Cardiac muscle cell (in vitro differentiated cells and primary cell): ENCODE results near the gene CD300A. TPM values are rescaled to one million over a fixed set of nuclear protein-coding genes. Genes with fewer than 3 reads are reported as not detected.

Source experiments
- DNase-seq, 2 donors: peaks; one replicate each; pipeline versions ENCODE4 v3.0.0 to v3.0.0-alpha.2; 2010 to 2017; ENCODE audit warnings: low read depth in 1 of 2, low spot score in 1 of 2
- H3K27ac ChIP-seq: fragments of 200-600 bp; sonication (generic); 2 replicates; pipeline ENCODE4 v1.5.1; 2016
- H3K27me3 ChIP-seq: fragments of 200-600 bp; sonication (generic); 2 replicates; pipeline ENCODE4 v1.6.0; 2016; ENCODE audit warnings: control low read depth
- H3K36me3 ChIP-seq: fragments of 200-600 bp; sonication (generic); 2 replicates; pipeline ENCODE4 v1.5.1; 2016; ENCODE audit warnings: control low read depth
- H3K4me1 ChIP-seq: fragments of 200-600 bp; sonication (generic); 2 replicates; pipeline ENCODE4 v1.8.1; 2017; ENCODE audit warnings: low read depth, mild to moderate bottlenecking, mixed run types
- H3K4me3 ChIP-seq: fragments of 200-600 bp; sonication (generic); 2 replicates; pipeline ENCODE4 v1.5.1; 2016; ENCODE audit warnings: mild to moderate bottlenecking
- H3K9me3 ChIP-seq: fragments of 200-600 bp; sonication (generic); 2 replicates; pipeline ENCODE4 v1.5.1; 2017; ENCODE audit warnings: low read depth, mild to moderate bottlenecking, control low read depth
- CTCF ChIP-seq: IDR thresholded peaks from 2 replicates; pipeline ENCODE4 v1.5.1; 2012; ENCODE audit warnings: low read depth, mild to moderate bottlenecking, low read length
- polyA plus RNA-seq: library from polyadenylated mRNA; unstranded; fragments of >200 nt; fragmentation: Nextera tagmentation; extraction: Ambion mirVana; gene quantifications from 2 replicates; pipeline ENCODE4 v1.2.1, GENCODE V29; 2016
- total RNA-seq: library from RNA; depleted of rRNA; stranded (reverse); fragments of >200 nt; gene quantifications from 2 replicates; pipeline ENCODE4 v1.2.3, GENCODE V29; 2016

CD300A gene
- total and polyA plus RNA-seq, 2 experiments from 2014 or later = 2.6 to 2.7 TPM

- no peak overlapping the region for H3K27ac ChIP-seq
- H3K36me3 ChIP-seq = no peaks in the 10 kb centered on the region
- no peak for DNase-seq
- TF ChIP-seq CTCF = no peak
- H3K9me3 ChIP-seq = no peaks in the 10 kb centered on the region
- peaks cover 7% of the 10 kb centered on the region for H3K4me1 ChIP-seq
- H3K27me3 ChIP-seq = peaks cover 6% of the 10 kb centered on the region
- no peak overlapping the region for H3K4me3 ChIP-seq
These were observed 6.8 kb upstream of the CD300A start for GRCh38 chr17:74459622-74460021.

DNA sequence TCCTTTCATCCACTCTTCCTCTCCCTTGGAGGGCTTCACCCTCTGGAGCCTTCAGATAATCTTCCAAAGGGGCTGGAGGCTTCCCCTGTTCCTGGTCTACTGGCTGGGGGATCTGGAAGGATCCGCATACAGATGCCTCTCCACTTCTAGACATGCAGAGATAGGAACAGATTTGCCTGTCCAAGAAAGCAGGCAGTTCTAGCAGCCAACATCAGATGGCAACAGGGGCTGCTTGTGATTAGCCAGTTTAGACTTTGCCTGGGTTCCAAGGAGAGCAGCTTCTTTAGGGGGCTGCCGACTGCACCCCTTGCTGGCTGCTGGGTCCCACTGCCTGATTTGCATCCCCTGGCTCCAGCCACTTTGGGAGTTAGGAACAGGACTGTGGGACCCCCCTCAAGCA is 6.2 kb upstream of the CD300A start:
- DNase-seq = no peak
- H3K27me3 ChIP-seq = peaks cover 6% of the 10 kb centered on the region
- no peaks in the 10 kb centered on the region for H3K36me3 ChIP-seq
- no peak overlapping the region for H3K4me3 ChIP-seq
- no peaks in the 10 kb centered on the region for H3K9me3 ChIP-seq
- no peak for TF ChIP-seq CTCF
- H3K27ac ChIP-seq = no peak overlapping the region
- H3K4me1 ChIP-seq = peaks cover 5% of the 10 kb centered on the region

GRCh38 chr17:74460996-74461395 is 5.4 kb upstream of the CD300A start:
- peaks cover 5% of the 10 kb centered on the region for H3K4me1 ChIP-seq
- no peaks in the 10 kb centered on the region for H3K9me3 ChIP-seq
- no peak for TF ChIP-seq CTCF
- DNase-seq = no peak
- no peak overlapping the region for H3K27ac ChIP-seq
- peaks cover 6% of the 10 kb centered on the region for H3K27me3 ChIP-seq
- H3K36me3 ChIP-seq = no peaks in the 10 kb centered on the region
- no peak overlapping the region for H3K4me3 ChIP-seq

DNA sequence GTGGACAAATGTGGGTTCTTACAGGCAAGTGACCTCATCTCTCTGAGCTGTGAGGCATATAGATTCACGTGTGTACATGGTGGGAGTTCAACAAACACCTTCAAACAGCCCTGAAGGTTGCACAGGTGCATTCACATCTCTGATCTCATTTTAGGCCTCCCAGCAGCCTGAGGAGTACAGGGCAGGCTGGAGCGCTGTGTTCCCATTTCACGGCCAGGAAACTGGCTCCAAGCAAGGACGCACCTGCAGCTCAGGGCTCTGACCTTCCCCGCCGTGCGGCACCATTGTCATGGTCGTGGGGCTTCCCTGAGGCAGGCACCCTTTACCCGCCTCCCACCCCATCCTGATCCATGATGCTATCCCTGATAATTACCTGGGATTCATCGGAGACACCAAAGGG is 4.8 kb upstream of the CD300A start:
- no peak overlapping the region for H3K4me3 ChIP-seq
- H3K36me3 ChIP-seq = no peaks in the 10 kb centered on the region
- no peak for TF ChIP-seq CTCF
- peaks cover 5% of the 10 kb centered on the region for H3K4me1 ChIP-seq
- H3K27ac ChIP-seq = no peak overlapping the region
- H3K27me3 ChIP-seq = peaks cover 10% of the 10 kb centered on the region
- DNase-seq = no peak
- no peaks in the 10 kb centered on the region for H3K9me3 ChIP-seq

- Histone ChIP-seq H3K36me3 (no peaks in the 10 kb centered on the region), H3K4me3 (no peak overlapping the region), H3K4me1 (no peaks in the 10 kb centered on the region), H3K9me3 (no peaks in the 10 kb centered on the region), H3K27ac (no peak overlapping the region), H3K27me3 (peaks cover 15% of the 10 kb centered on the region)
- no peak for TF ChIP-seq CTCF
- no peak for DNase-seq
These were observed 1.6 kb upstream of the CD300A start for GRCh38 chr17:74464730-74465377.
